Stimulated activated CD4-positive, alpha-beta T cell treated with anti-CD3 and anti-CD28 coated beads, TNF-alpha, amount 100 ng/mL, for 24 hours (primary cell): ENCODE measurements around the gene LRP1-AS.

Experiments used
- DNase-seq, 3 experiments: peaks; one replicate each; pipeline ENCODE4 v3.0.0-alpha.2; 2020; ENCODE audit warnings: low read depth in 3 of 3

LRP1-AS gene

DNA sequence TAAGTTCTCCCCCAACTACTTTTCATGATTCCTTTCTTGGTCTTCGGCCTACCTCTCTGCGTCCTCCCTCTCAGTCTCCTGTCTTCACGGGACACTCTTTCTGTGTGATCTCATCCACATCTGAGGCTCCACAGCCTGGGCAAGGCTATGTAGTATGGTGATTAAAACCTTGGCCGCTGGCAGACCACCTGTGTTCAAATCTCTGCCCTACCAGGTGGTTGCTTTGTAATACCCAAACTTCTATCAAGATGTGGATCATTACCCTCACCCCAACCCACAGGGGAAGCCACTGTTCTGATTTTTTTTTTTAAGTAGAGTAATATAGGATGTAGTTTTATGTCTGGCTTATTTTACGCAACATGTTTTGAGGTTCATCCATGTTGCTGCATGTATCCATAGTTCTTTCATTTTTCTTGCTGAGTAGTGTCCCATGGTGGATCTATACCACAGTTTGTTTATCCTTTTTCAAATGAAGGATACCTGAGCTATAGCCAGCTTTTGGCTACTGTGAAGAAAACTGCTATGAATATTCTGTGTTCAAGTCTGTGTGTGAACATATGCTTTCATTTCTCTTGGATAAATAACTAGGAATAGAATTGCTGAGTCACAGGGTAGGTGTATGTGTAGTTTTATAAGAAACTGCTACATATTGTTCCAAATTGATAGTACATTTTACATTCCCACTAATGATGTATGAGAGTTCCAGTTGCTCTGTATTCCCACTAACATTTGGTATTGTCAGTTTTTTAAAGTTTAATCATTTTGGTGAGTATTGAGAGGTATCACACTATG, 27.9 kb downstream of the LRP1-AS start:
- DNase-seq: no peak

- no peak for DNase-seq
Measured at GRCh38 chr12:57118711-57119271, 28.6 kb downstream of the LRP1-AS start.

DNA sequence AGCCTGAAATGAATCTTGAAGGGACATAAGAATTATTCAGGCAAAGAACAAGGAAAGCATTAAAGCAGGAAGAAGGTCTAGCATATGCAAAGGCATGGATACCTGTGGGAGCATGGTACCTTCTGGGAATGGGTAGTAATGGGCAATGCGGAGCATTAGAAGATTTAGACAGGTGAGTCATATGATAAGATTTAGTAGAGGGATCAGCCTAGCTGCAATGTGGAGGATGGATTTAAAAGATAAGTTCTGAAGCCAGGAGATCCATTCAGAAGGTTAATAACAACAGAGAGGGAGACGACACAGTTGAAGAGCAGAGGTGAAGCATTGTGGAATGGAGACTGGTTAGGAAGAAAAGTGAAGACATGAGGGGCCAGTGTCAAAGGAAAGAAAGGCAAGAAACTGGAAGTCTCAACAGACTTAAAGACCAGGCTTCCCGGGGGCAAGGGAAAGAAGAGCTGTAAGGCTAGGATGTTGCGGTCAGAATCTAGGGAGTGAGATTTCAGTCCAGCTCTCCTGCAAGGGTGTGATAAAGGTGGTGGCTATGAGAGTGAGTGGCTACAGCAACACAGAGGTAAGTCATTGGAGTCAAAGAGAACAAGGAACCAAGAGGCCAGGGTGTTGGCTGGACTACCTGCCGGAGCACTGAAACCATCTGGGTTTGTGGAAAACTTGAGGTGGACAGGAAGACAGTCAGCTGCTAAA, 30.7 kb downstream of the LRP1-AS start:
- DNase-seq: no peak

- no peak for DNase-seq
Measured at GRCh38 chr12:57112492-57113294, 34.7 kb downstream of the LRP1-AS start.

DNA sequence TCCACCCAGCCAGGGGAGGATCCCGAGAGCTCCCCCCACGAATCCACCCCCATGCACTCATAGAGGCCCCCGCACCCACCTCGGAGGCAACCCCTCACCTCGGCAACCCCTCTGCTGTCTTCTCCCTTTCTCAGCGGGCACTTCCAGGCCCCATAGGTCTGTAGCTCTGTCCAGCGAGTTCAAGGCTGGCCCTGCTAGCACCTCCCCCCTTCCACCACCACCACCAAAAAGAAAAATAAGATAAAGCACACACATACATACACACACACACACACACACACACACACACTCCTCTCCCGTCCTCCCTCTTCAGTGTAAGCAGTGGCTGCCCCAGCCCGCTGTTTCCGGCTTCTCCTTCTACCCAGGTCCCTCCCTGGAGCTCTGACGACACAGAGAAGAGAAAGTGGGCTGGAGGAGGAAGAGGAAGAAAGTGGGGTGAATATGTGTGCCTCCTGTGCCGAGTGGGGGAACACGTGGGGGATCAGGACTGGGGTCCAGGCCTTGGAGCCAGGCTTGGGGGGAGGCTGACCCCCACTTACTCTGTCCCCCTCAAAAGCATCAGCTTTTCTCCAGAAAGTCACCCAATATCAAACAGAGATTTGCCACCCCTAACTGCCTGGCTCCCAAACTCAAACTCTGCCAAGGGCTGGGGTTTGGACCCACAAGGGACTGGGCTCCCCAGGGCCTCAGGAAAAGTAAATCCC, 36.2 kb downstream of the LRP1-AS start, which contains the start of gene STAT6:
Gene STAT6, minus strand, starts transcription at position 332 of the 704 bp plus-strand sequence. CDS start 3,084 bp downstream, outside the sequence.
- DNase-seq: peak; percentile 55 to 75 (median 71)

DNA sequence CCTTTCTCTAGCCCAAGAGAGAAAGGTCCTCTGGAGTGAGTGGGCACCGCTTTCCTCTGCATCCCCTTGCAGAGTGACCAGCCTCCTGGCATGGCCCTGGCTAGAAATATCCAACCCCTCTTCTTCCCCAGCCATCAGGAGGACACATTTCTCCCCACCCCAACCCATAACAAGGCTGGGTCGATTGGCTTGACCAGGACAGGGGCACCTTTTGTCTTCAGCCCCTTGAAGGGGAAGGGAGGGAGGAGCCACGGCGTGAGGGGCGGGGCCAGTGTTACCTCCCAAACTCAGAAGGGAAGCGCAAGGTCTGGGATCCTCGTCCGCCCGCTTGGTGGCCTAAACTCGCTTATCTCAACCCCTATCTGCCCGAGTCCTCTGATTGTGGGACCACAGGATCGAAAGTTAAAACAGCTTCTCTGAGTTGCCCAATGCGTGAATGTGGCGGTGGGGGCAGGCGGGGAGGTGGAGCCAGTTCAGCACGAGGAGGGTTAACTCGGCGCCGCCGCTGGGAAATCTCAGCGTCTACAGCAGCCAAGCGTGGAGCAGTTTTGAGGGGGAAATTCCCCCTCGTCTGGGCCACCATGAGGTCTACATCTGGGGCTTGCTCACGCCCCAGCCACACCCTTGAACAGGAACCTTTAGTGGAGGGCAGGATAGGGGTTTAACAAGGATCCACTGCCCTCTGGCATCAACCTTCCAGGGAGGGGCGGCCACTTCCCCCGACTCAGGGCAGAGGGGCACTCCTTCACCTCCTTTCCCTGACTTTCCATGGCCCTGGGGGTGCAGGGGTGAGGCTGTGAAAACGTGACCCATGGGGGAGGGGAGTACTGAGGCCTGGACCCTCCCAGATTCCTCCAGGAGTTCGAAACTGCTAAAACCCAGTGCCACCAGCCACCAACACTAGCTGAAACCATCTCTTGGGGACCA, 37.1 kb downstream of the LRP1-AS start:
- peak in 2 of 3 experiments; percentile 40 to 81 for DNase-seq

DNA sequence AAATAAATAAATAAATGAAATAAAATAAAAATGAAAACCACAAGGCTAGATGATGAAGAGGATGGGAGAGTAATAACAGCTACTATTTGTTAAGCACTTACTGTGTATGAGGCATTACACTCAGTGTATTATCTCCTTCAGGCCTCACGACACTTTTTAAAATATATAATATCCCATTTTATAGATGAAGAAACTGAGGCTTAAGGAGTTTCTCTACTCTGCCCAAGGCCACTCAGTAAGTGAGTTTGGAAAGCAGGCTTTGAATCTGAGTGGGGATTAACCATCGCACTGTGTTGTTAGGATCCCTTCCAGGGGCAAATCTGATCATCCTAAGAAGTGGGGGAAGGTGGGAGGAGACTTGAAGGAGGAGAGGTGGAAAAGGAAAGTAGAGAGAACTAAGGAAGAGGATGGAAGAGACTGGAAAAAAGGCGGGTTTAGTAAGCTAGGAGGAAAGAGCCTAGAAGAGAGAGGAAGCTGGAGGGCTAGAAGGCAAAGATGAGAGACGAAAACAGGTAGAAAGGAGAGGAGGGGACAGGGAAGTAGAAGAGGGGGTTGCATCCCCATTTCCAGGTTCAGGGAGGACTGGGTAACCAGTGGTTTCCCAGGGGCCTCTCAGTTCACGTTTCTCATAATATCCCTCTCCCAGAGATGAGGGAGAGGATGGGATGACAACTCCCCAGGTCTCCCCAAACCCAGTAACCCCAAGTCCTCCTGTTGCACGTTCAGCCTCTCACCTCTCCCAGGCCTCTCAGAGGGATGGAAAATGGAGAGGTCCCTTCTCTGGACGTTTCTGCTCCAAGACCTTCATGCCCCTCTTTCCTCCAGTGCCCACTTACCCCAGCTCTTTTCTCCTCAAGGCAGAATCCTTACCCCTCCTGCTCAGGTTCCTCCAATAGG, 38.0 kb downstream of the LRP1-AS start:
- DNase-seq: no peak

DNA sequence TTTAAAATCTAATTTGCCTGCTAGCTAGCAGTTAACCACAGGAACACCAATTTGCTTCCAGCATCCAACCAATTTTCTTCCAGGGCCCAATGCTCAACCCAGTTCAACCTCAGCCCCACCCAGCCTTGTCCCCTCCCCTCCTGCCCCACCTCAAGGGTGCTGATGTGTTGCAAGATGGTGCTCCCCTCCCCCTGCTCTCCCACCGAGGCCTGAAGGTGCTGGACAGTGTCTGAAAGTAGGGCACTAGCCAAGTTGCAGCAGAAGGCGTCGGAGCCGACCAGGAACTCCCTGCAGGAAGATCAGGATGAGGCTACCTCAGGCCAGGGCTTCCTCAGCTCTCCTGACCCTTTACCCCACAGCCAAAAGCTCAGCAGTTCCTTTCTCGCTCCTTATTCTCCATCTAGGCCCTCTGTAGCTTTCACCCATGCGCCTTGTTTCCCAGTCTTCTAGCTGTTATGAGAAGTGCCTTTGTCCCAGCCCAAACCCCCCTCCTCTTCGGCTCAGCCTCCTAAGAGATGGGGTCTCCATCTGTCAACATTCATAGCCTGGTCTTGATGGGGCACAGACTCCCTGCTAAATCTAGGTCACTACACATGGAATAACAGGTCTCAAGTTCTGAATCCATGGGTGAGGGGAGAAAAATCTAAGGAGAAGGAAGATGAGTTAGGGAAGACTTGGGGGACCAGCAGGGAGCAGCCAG, 39.8 kb downstream of the LRP1-AS start:
- no peak for DNase-seq

DNA sequence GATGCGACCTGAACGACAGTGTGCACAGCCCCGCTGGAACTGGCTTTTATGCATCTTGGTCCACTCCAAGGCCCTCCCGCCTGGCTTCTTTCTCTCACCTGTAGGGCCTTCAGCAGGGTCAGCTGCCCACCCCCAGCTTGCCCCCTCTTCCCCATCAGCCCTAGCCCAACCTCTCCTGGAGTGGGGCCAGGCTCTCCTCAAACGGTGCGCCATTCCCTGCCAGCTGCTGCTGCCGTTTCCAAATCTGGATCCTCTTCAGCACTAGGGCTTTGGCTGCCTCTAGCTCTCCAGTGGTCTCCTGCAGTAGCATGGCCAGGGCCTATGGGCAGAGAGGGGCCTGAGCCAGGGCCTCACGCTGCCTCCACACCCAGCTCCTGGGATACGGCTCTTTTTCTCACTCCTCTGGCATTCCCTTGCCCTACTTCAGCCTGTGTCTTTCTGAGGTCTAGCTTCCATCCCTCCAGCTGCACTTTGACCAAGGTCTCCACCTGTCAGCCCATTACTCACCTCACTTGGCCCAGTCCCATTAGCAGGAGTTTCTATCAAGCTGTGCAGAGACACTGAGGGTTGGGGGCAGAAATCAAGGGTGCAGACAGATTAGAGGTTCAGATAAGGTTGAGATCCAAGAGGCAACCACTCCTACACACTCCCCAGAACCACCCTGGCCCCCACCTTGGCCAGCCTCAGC, 41.3 kb downstream of the LRP1-AS start:
- DNase-seq: no peak

GRCh38 chr12:57105011-57105753, 42.2 kb downstream of the LRP1-AS start:
- DNase-seq: no peak

- DNase-seq: no peak
Measured at GRCh38 chr12:57104292-57104910, 43.0 kb downstream of the LRP1-AS start.

GRCh38 chr12:57103856-57104255, 43.6 kb downstream of the LRP1-AS start:
- no peak for DNase-seq

- no peak for DNase-seq
Measured at GRCh38 chr12:57101892-57102695, 45.3 kb downstream of the LRP1-AS start.

- DNase-seq: no peak
Measured at GRCh38 chr12:57099766-57100165, 47.7 kb downstream of the LRP1-AS start.

- no peak for DNase-seq
Measured at GRCh38 chr12:57099047-57099714, 48.2 kb downstream of the LRP1-AS start.
